ENCODE measurements around the gene FCHO2.

The FCHO2 gene

DNA sequence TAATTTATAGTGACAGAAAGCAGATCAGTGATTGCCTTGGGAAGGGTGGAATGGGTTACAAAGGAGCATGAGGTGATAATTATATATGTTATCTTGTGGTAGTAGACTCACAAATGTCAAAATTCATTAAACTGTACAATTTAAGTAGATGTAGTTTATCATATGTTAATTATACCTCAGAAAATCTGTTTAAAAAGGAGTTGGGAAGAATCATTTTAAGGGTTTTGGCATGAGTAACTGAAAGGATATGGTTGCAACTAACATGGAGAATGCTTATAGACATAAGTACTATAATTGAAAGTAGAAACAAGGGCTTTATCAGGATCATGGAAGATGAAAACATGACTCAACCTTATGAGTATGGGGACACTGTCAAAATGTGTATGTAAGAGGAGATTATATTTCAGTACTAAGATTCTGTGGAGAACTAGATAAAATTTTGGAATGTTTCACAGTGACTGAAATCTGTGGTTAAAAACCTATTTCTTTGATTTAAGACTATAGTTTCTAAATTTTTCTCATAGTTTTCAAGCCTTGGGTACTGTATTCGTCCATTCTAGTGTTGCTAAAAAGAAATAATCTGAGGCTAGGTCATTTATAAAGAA is 73.3 kb downstream of the FCHO2 start:
- no peaks in the 10 kb centered on the region for H3K36me3 ChIP-seq (ENCODE audit: low read length)
- no peak for TF ChIP-seq EZH2phosphoT487 (conservative IDR thresholded peaks at IDR 0.05; ENCODE audit: low read length)
- TF ChIP-seq, protein P1, sequence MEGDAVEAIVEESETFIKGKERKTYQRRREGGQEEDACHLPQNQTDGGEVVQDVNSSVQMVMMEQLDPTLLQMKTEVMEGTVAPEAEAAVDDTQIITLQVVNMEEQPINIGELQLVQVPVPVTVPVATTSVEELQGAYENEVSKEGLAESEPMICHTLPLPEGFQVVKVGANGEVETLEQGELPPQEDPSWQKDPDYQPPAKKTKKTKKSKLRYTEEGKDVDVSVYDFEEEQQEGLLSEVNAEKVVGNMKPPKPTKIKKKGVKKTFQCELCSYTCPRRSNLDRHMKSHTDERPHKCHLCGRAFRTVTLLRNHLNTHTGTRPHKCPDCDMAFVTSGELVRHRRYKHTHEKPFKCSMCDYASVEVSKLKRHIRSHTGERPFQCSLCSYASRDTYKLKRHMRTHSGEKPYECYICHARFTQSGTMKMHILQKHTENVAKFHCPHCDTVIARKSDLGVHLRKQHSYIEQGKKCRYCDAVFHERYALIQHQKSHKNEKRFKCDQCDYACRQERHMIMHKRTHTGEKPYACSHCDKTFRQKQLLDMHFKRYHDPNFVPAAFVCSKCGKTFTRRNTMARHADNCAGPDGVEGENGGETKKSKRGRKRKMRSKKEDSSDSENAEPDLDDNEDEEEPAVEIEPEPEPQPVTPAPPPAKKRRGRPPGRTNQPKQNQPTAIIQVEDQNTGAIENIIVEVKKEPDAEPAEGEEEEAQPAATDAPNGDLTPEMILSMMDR (IDR thresholded peaks at IDR 0.05; ENCODE audit: insufficient read depth, low read length, poor library complexity, severe bottlenecking): no peak
- no peaks in the 10 kb centered on the region for H4K20me1 ChIP-seq (ENCODE audit: low read depth, low read length)
- H3K9me3 ChIP-seq (ENCODE audit: insufficient read depth, low read length): no peaks in the 10 kb centered on the region
- H3K27me3 ChIP-seq (ENCODE audit: low read length): no peaks in the 10 kb centered on the region
- no peak overlapping the region for H2AFZ ChIP-seq (ENCODE audit: low read depth, low read length, severe bottlenecking)
- no peak overlapping the region for H3K9ac ChIP-seq (ENCODE audit: low read length)
- no peak overlapping the region for H3K4me3 ChIP-seq (ENCODE audit: insufficient read depth, low read length, poor library complexity, severe bottlenecking)
- H3F3A ChIP-seq (ENCODE audit: insufficient read depth): no peaks in the 10 kb centered on the region
- no peaks in the 10 kb centered on the region for H3K9me2 ChIP-seq (replicated peaks; ENCODE audit: insufficient read depth, low read length)
- H3K4me2 ChIP-seq (ENCODE audit: low read depth, low read length, poor library complexity, severe bottlenecking): no peak overlapping the region
- no peak overlapping the region for H3K27ac ChIP-seq (ENCODE audit: low read depth, low read length)
- H3K79me2 ChIP-seq (ENCODE audit: insufficient read depth, low read length): no peaks in the 10 kb centered on the region

DNA sequence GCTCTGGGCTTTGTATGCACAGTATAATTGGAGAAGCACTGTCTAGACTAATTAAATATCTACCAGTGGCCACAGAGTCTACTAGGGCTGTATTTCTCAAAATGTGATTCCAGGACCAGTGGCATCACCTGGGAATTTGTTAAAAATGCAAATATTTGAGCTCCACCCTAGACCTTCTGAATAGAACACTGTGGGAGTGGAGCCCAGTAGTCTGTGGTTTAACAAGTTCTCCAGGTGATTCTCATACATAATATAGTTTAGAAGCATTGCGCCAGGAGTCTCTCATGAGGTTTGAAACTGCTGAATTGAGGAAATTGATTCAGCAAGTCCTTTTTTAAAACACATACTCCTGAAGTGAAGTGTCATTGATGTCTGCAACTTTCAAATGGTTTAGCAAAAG is 74.7 kb downstream of the FCHO2 start:
- Histone ChIP-seq H3K79me2 (ENCODE audit: insufficient read depth, low read length) (no peaks in the 10 kb centered on the region), H2AFZ (ENCODE audit: low read depth, low read length, severe bottlenecking) (no peak overlapping the region), H3K27ac (ENCODE audit: low read depth, low read length) (no peak overlapping the region), H3K4me2 (ENCODE audit: low read depth, low read length, poor library complexity, severe bottlenecking) (no peak overlapping the region), H3K9ac (ENCODE audit: low read length) (no peak overlapping the region), H3K4me3 (ENCODE audit: insufficient read depth, low read length, poor library complexity, severe bottlenecking) (no peak overlapping the region), H3K9me3 (ENCODE audit: insufficient read depth, low read length) (no peaks in the 10 kb centered on the region), H4K20me1 (ENCODE audit: low read depth, low read length) (no peaks in the 10 kb centered on the region), H3K9me2 (replicated peaks; ENCODE audit: insufficient read depth, low read length) (no peaks in the 10 kb centered on the region), H3K27me3 (ENCODE audit: low read length) (no peaks in the 10 kb centered on the region), H3F3A (ENCODE audit: insufficient read depth) (no peaks in the 10 kb centered on the region), H3K36me3 (ENCODE audit: low read length) (no peaks in the 10 kb centered on the region)
- TF ChIP-seq EZH2phosphoT487 (conservative IDR thresholded peaks at IDR 0.05; ENCODE audit: low read length): no peak
- TF ChIP-seq, protein P1 (IDR thresholded peaks at IDR 0.05; ENCODE audit: insufficient read depth, low read length, poor library complexity, severe bottlenecking): no peak

DNA sequence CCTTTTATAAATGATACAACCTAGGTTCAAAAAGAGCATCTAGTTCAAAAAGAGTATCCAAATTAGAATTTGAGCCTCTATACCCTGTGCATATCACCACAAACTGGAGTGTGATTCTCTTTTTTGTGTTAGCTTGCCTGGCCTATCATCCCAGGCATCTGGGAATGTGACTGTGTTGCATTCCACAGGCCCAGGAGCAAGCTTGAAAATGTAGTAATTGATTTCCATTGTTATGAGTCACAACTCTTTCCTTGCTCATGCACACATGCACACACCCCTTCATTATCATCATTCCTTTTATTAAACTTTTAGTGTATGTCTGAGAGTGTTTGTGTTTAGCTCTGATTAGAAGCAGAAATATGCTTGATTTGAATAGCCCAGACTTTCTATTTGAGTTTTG is 75.2 kb downstream of the FCHO2 start:
- Histone ChIP-seq H3K36me3 (ENCODE audit: low read length) (no peaks in the 10 kb centered on the region), H3K9me2 (replicated peaks; ENCODE audit: insufficient read depth, low read length) (no peaks in the 10 kb centered on the region), H2AFZ (ENCODE audit: low read depth, low read length, severe bottlenecking) (no peak overlapping the region), H3F3A (ENCODE audit: insufficient read depth) (no peaks in the 10 kb centered on the region), H4K20me1 (ENCODE audit: low read depth, low read length) (no peaks in the 10 kb centered on the region), H3K27me3 (ENCODE audit: low read length) (no peaks in the 10 kb centered on the region), H3K9me3 (ENCODE audit: insufficient read depth, low read length) (no peaks in the 10 kb centered on the region), H3K4me2 (ENCODE audit: low read depth, low read length, poor library complexity, severe bottlenecking) (no peak overlapping the region), H3K27ac (ENCODE audit: low read depth, low read length) (no peak overlapping the region), H3K9ac (ENCODE audit: low read length) (no peak overlapping the region), H3K79me2 (ENCODE audit: insufficient read depth, low read length) (no peaks in the 10 kb centered on the region), H3K4me3 (ENCODE audit: insufficient read depth, low read length, poor library complexity, severe bottlenecking) (no peak overlapping the region)
- TF ChIP-seq, protein P1 (IDR thresholded peaks at IDR 0.05; ENCODE audit: insufficient read depth, low read length, poor library complexity, severe bottlenecking): no peak
- TF ChIP-seq EZH2phosphoT487 (conservative IDR thresholded peaks at IDR 0.05; ENCODE audit: low read length): no peak

Measured in SU-DHL-6 (cell line).